ENCODE measurements around the gene CCSER1.

- TF ChIP-seq CTCF (conservative IDR thresholded peaks at IDR 0.05; ENCODE audit: low read length): no peak
- no peak for TF ChIP-seq EZH2phosphoT487 (IDR thresholded peaks at IDR 0.05; ENCODE audit: borderline replicate concordance)
These were observed 1171.0 kb downstream of the CCSER1 start for GRCh38 chr4:91298156-91298700.

Measured in Loucy (cell line).